Urinary bladder (tissue), 4 donors: ENCODE results near the gene RBL2. TPM values are rescaled to one million over a fixed set of nuclear protein-coding genes. Genes with fewer than 3 reads are reported as not detected.
"Not testable (repeated sequence)": the region's sequence is repeated elsewhere in the genome, so short reads cannot be mapped to it uniquely, and the experiment has no call there.

Experiments
- DNase-seq: peaks from one replicate; pipeline ENCODE4 v3.0.0-alpha.2; 2015; ENCODE audit errors: extremely low spot score
- H3K27ac ChIP-seq: one replicate; pipeline ENCODE4 v1.5.1; 2013; ENCODE audit warnings: low read depth, mild to moderate bottlenecking, moderate library complexity
- H3K36me3 ChIP-seq: one replicate; pipeline ENCODE4 v1.6.1; 2013; ENCODE audit warnings: mild to moderate bottlenecking, moderate library complexity; ENCODE audit not compliant: insufficient read depth
- H3K4me1 ChIP-seq: one replicate; pipeline ENCODE4 v1.6.1; 2013; ENCODE audit warnings: mild to moderate bottlenecking, moderate library complexity; ENCODE audit not compliant: insufficient read depth
- H3K4me3 ChIP-seq: one replicate; pipeline ENCODE4 v1.5.1; 2013; ENCODE audit warnings: low read depth, low read length
- WGBS: extraction: QIAGEN DNeasy Blood & Tissue Kit; methylation state at CpG from one replicate; pipeline ENCODE4 v1.1.7; 2013; 5-methylcytosine and 5-hydroxymethylcytosine counted together
- polyA plus RNA-seq: library from polyadenylated mRNA; stranded (reverse); fragments of 200-250 nt; gene quantifications from one replicate; pipeline ENCODE4 v1.2.3, GENCODE V29; 2013
- small RNA-seq: library from RNA; depleted of rRNA; stranded (forward); fragments of <200 nt; gene quantifications from one replicate; pipeline ENCODE3, GENCODE V24; 2014
- total RNA-seq: library from RNA; depleted of rRNA; stranded (reverse); fragments of >200 nt; gene quantifications from one replicate; pipeline ENCODE4 v1.2.3, GENCODE V29; 2014
- donor health status: healthy with polysubstance abuse.
- donor health status: healthy.

The RBL2 gene
- total and polyA plus RNA-seq, 2 donors, result 67.3 to 175 TPM

DNA sequence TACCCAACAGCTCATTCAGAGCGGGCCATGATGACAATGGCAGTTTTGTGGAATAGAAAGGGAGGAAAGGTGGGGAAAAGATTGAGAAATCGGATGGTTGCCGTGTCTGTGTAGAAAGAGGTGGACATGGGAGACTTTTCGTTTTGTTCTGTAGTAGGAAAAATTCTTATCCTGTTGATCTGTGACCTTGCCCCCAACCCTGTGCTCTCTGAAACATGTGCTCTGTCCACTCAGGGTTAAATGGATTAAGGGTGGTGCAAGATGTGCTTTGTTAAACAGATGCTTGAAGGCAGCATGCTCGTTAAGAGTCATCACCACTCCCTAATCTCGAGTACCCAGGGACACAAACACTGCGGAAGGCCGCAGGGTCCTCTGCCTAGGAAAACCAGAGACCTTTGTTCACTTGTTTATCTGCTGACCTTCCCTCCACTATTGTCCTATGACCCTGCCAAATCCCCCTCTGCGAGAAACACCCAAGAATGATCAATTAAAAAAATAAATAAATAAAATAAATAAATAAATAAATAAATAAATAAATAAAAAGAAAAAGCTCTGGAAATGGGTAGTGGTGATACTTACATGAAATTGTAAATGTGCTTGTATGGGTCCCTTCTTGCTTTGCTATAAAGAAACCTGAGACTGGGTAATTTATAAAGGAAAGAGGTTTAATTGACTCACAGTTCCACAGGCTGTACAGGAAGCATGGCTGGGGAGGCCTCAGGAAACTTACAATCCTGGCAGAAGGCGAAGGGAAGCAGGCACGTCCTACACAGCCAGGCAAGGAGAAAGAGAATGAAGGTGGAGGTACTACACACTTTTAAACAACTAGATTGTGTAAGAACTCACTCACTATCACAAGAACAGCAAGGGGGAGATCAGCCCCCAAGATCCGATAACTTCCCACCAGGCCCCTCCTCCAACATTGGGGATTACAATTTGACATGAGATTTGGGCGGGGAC lies 105.8 kb downstream of the RBL2 start:
- not testable (repeated sequence) for H3K27ac ChIP-seq, H3K4me3 ChIP-seq, H3K36me3 ChIP-seq, DNase-seq, H3K4me1 ChIP-seq
- 77% methylated on average over 13 of the region's 13 CpGs for WGBS

Small RNA genes within 50 kb of the gene (small RNA-seq; reads per million reads assigned to genes)
- not detected for gene RNU6-1153P

Other genes with a start within 250 kb of the RBL2 start
- gene AKTIP, start 68.7 kb downstream of the RBL2 start, total RNA-seq, result 45.1 TPM
- gene AKTIP, start 68.7 kb downstream of the RBL2 start, polyA plus RNA-seq, result 35.9 TPM